Measurements from ENCODE around the gene RPL29.

The RPL29 gene

DNA sequence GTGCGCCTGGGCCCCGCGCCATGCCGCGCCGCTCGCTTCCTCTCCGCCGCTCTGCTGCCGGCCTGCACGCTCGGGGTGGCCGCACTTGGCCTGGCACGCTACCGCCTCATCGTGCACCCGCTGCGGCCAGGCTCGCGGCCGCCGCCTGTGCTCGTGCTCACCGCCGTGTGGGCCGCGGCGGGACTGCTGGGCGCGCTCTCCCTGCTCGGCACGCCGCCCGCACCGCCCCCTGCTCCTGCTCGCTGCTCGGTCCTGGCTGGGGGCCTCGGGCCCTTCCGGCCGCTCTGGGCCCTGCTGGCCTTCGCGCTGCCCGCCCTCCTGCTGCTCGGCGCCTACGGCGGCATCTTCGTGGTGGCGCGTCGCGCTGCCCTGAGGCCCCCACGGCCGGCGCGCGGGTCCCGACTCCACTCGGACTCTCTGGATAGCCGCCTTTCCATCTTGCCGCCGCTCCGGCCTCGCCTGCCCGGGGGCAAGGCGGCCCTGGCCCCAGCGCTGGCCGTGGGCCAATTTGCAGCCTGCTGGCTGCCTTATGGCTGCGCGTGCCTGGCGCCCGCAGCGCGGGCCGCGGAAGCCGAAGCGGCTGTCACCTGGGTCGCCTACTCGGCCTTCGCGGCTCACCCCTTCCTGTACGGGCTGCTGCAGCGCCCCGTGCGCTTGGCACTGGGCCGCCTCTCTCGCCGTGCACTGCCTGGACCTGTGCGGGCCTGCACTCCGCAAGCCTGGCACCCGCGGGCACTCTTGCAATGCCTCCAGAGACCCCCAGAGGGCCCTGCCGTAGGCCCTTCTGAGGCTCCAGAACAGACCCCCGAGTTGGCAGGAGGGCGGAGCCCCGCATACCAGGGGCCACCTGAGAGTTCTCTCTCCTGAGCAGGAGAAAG is 39.6 kb downstream of the RPL29 start:
- TF ChIP-seq CREB1 (IDR thresholded peaks at IDR 0.05; ENCODE audit: low read depth) (no peak), YY1 (IDR thresholded peaks at IDR 0.05; ENCODE audit: low read depth) (no peak), MAX (IDR thresholded peaks at IDR 0.05) (peak; percentile 15; the same call in 1 of the 2 replicates), TCF12 (IDR thresholded peaks at IDR 0.05; ENCODE audit: low read depth) (peak; percentile 30; the same call in 1 of the 2 replicates), CEBPB (IDR thresholded peaks at IDR 0.05) (no peak), TEAD4 (IDR thresholded peaks at IDR 0.05) (no peak), TAF1 (IDR thresholded peaks at IDR 0.05; ENCODE audit: low read depth) (no peak), RAD21 (IDR thresholded peaks at IDR 0.05; ENCODE audit: low read depth) (no peak), NFIC (IDR thresholded peaks at IDR 0.05) (peak; percentile 84), EGR1 (IDR thresholded peaks at IDR 0.05) (no peak), ZBTB7A (IDR thresholded peaks at IDR 0.05; ENCODE audit: low read depth) (no peak), EP300 (IDR thresholded peaks at IDR 0.05; ENCODE audit: borderline replicate concordance) (no peak), FOXM1 (IDR thresholded peaks at IDR 0.05; ENCODE audit: borderline replicate concordance, low read depth) (no peak)
- TF ChIP-seq, protein P1, sequence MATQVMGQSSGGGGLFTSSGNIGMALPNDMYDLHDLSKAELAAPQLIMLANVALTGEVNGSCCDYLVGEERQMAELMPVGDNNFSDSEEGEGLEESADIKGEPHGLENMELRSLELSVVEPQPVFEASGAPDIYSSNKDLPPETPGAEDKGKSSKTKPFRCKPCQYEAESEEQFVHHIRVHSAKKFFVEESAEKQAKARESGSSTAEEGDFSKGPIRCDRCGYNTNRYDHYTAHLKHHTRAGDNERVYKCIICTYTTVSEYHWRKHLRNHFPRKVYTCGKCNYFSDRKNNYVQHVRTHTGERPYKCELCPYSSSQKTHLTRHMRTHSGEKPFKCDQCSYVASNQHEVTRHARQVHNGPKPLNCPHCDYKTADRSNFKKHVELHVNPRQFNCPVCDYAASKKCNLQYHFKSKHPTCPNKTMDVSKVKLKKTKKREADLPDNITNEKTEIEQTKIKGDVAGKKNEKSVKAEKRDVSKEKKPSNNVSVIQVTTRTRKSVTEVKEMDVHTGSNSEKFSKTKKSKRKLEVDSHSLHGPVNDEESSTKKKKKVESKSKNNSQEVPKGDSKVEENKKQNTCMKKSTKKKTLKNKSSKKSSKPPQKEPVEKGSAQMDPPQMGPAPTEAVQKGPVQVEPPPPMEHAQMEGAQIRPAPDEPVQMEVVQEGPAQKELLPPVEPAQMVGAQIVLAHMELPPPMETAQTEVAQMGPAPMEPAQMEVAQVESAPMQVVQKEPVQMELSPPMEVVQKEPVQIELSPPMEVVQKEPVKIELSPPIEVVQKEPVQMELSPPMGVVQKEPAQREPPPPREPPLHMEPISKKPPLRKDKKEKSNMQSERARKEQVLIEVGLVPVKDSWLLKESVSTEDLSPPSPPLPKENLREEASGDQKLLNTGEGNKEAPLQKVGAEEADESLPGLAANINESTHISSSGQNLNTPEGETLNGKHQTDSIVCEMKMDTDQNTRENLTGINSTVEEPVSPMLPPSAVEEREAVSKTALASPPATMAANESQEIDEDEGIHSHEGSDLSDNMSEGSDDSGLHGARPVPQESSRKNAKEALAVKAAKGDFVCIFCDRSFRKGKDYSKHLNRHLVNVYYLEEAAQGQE (IDR thresholded peaks at IDR 0.05; ENCODE audit: low read depth), result no peak
- TF ChIP-seq, protein P2, sequence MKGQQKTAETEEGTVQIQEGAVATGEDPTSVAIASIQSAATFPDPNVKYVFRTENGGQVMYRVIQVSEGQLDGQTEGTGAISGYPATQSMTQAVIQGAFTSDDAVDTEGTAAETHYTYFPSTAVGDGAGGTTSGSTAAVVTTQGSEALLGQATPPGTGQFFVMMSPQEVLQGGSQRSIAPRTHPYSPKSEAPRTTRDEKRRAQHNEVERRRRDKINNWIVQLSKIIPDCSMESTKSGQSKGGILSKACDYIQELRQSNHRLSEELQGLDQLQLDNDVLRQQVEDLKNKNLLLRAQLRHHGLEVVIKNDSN (IDR thresholded peaks at IDR 0.05), result no peak

GRCh38 chr3:51955175-51955892 is 40.4 kb downstream of the RPL29 start, which contains the start of gene GPR62:
Gene GPR62 (plus strand): TSS chr3:51955381. CDS start chr3:51955653, 272 bp downstream.
- TF ChIP-seq CREB1 (IDR thresholded peaks at IDR 0.05; ENCODE audit: low read depth) (no peak), TCF12 (IDR thresholded peaks at IDR 0.05; ENCODE audit: low read depth) (no peak), TEAD4 (IDR thresholded peaks at IDR 0.05) (no peak)

GRCh38 chr3:51954713-51955112 is 41.0 kb downstream of the RPL29 start:
- TF ChIP-seq, protein P2 (IDR thresholded peaks at IDR 0.05), result no peak
- TF ChIP-seq, protein P1 (IDR thresholded peaks at IDR 0.05; ENCODE audit: low read depth), result no peak
- TF ChIP-seq ZBTB7A (IDR thresholded peaks at IDR 0.05; ENCODE audit: low read depth) (no peak), YY1 (IDR thresholded peaks at IDR 0.05; ENCODE audit: low read depth) (no peak), NFIC (IDR thresholded peaks at IDR 0.05) (no peak)

DNA sequence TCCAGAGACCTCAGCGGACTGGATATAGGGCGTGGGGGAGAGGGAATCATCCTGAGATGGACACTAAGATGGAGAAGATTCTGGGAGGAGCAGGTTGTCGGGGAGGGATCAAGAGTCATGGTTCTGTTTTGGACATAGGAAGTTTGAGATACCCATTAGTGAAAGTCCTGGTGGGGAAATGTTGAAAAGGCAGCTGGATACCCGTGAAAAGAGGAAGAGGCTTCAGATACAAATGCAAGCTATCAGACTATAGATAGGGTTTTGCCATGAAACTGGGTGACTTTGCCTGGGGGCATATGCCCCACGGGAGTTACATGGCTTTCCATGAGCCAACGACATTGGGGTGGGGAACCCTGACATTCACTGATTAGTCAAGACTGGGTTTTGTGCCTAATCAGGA is 41.6 kb downstream of the RPL29 start:
- TF ChIP-seq TEAD4 (IDR thresholded peaks at IDR 0.05) (no peak), EGR1 (IDR thresholded peaks at IDR 0.05) (no peak), NFIC (IDR thresholded peaks at IDR 0.05) (no peak)
- TF ChIP-seq, protein P1 (IDR thresholded peaks at IDR 0.05; ENCODE audit: low read depth), result no peak

DNA sequence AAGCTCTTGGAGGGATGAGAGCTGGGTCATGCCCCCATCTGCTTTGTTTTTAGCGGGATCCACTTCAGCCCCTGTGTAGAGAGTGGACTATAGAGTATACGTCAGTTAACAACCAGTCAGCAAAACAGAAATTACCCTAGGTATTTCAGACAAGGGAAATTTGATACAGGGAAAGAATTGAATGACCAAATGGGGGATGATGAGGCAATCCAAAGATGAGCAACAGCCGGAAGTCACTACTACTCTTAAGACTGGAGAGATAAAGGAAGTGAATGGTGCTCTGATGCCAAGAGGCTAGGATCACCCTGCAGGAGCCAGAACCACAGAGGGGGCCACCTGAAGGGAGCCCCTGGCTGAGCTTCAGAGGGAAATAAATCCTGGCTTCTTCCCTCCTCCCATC is 42.2 kb downstream of the RPL29 start:
- TF ChIP-seq YY1 (IDR thresholded peaks at IDR 0.05; ENCODE audit: low read depth) (no peak), CEBPB (IDR thresholded peaks at IDR 0.05) (peak; percentile 69)
